ENCODE data around the gene MAGEA2B.
"Not testable (repeated sequence)": the region's sequence is repeated elsewhere in the genome, so short reads cannot be mapped to it uniquely, and the experiment has no call there.

- TF ChIP-seq CTCF, POLR2A (IDR thresholded peaks at IDR 0.05): not testable (repeated sequence)
These were observed 47.2 kb downstream of the MAGEA2B start for GRCh38 chrX:152761582-152761981.

Measured in stomach (tissue), 4 donors.